KG1 (cell line): ENCODE results near the gene A3GALT2.

Source experiments
- DNase-seq: peaks from one replicate; lab custom pipeline; 2025; lab: John Stamatoyannopoulos, UW

The A3GALT2 gene

DNA sequence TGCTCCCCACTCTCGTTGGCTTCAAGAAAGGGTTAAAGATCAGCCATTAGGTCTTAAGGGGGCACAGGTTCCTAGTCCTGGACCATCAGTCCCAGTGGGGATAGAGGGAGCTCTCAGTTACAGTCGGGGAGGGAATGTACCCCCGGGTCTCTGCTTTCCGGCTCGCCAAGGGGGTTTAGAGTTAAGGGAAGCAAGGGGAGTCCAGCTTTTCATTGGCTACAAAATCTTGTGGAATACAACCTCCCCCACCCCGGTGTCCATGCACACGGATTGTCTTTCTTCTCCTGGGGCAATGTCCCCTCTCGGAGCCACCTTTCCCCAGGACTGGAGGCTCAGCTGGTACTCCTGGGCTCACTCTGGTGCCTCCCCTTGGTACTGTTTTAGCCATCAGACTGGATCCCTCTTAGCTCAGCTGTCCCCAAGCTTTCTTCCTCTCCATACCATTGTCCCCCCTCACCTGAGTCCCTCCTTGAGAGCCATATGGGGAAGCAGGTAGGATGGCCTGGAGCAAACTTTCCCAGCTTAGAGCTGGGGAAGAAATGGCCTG is at the start of gene A3GALT2:
TSS of gene A3GALT2 (minus strand) at position 480 of the 547 bp plus-strand sequence. CDS start at position 480, 0 bp downstream.
- no peak for DNase-seq

DNA sequence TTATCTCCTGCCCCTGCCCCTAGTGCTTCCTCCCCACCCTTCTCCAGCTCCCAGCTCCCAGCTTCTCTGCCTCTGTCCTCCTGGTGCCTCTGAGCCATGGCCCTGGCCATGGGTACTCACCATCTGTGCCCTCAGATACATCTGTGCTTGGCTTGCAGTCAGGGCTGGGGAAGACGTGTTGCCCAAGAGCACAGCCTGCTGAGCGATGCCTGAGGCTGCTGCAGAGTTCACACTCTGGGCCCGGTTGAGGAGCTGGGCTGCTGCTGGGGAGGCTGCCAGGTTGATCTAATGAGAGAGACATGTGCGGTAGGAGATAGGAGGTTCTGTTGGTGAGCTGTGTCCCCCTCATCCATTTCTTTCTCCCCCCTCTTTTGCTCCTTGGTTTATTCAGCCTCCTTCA is 49.4 kb upstream of the A3GALT2 start:
- no peak for DNase-seq

DNA sequence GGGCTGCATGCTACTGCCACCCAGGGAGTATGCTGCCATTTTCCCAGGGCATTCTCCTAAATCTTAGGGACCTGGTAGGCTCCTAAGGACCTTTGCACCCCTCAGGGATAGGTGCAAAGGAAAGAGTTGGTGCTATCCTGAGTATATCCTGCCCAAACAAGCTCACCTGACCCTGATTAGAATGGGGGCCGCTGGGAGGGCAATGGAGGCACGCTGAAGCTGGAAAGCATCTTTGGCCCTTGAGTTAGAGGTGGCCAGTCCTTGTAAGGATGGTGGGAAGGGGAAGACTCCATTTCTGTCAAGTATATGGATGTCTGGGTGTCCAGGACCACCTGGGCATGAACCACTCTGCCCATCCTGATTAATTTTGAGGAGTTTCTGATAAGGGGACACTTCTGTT is 48.9 kb upstream of the A3GALT2 start:
- no peak for DNase-seq

DNA sequence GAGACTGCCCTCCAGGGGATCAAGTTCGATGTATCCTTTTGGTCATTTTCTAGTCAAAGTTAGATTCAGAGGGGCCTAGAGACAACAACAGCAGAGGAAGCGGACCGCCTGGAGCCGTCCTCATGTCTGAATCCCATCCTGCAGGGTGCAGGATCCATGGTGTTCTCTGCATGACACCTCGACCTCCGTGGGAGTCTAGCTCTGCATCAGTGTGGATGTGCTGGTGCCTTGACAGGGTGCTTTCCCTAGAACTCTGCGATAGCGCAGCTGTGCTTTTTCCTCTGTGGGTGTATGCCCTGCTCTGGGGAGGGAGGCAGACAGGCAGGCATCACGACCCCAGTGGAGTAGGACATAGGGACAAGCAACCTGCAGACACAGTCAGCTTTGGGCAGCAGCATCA is 48.2 kb upstream of the A3GALT2 start:
- no peak for DNase-seq

DNA sequence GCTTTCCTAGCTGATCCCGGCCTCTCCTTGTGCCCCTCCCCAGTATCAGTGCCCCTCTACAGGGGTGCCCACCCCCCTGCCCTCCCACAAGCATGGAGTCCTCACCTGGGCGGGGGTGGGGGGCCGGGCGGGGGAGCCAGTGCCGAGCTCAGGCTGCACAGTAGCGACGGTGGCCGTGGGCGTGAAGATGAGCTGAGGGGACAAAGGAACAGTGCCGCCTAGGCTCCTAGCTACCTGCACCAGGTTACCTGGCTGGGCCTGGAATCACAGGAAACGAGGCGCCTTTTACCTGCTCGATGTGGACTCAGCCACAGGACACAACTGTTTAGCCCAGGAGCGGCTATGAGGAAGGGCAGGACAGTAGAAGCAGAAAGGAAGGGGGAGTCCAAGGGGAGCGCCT is 47.5 kb upstream of the A3GALT2 start:
- DNase-seq = no peak

DNA sequence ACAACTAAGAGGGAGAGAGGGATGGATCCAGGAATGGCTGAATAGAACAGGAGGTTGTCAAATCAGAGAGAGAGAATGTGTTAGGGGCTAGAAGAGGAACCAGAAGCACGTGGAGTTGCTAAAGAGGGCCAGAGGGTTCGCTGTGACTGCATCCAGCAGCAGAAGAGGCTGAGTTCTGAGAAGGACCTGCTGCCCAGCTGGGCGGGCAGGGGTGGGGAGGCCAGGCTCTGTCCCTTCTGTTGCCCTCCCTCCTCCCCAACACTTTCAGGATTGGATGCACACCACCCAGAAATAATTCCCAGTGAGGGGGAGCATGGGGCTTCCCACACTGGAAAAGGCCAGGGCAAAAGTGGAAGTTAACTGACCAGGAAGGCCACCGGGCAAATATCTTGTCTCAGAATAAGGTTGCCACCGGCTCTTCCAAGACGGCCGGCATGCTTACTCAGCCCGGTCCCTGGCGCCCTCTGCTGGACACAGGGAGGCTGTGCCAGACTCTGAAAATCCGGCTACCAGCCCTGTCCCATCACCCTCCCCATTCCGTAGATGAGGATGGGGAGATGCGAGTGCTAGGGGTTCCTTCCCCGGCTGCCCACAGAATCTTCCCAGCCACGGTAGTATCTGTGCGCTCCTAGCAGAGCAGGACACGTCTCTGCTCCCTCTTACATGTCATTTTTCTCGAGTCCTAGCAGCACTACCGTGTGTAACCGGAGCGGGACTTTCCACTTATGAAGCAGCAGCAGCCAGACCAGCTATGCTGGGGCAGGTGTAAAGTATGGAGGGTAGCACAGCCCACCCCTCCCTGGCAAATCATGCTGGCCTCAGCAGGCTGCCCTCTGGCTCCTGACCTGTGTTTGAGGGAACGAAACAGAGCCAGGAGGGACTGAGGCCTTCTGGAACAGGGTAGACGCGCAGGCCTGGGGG is 46.8 kb upstream of the A3GALT2 start:
- DNase-seq = peak; percentile 33

DNA sequence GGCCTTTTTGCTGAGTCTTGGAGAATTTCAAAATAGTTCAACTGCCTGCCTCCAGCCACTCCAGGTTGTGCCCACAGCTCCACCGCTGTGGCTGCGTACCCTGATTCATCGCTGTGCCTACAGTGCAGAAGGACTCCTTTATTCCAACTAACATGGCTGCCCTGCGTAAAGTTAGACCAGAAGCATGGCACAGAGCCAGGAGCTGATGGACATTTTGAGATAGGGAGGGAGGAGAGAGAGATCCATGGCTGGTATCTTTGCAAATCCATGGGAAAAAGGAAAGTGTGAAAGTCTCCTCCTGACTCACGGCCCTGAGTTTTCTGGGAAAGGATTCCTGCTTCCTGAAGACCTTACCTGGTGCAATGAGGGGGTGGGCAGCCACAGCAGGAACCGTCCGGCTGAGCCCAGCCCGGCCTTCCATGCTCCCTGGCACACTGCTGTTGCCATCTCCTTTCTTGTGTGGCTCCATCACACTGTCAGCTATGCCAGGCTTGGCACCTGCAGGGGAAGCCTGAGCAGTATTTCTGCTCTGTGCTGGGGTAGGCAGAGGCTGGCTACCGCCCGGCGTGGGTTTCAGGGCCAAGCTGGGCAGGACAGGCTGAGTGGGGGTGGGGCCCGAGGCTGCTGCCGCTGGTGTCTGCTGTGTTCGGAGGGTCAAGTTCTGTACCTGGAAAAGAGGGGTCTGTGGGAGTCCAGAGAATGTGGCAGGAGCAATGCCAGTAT is 46.0 kb upstream of the A3GALT2 start:
- no peak for DNase-seq

DNA sequence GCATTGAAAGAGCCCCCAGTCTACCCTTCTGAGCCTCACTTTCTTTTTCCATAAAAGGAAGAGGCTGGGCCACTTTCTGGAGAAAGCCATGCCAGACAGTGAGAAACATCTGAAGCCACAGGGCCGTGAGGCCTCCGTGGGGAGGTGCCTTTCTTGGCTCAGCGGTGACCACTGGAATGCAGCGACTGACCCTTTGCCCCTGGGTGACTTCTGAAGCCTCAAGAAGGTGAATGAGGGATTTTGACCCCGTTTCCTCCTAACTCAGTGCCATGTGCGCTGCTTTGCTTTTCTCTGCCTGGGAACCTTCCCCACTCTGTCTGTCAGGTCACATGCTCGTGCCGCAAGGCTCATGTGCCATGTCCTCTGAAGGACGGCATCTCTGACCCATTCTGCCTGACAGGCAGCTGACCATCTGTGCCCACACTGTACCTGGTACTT is 44.7 kb upstream of the A3GALT2 start:
- DNase-seq = no peak

DNA sequence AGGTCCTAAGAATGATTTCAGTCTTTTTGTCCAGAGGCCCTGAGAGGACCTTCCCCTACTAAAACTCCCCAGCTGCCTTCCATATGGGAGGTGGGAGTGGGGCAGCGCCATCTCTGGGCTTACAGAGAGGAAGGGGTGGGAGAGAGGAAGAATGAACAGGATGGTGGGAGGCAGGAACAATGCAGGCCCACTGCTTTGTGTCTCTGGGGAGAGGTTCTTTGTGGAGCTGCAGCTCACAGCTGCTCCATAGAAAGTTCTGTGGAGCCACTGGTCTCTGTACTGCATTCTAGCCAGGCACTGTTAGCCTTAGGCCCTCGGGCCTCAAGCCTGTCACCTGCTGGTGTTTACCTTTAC is 43.6 kb upstream of the A3GALT2 start:
- DNase-seq = no peak

DNA sequence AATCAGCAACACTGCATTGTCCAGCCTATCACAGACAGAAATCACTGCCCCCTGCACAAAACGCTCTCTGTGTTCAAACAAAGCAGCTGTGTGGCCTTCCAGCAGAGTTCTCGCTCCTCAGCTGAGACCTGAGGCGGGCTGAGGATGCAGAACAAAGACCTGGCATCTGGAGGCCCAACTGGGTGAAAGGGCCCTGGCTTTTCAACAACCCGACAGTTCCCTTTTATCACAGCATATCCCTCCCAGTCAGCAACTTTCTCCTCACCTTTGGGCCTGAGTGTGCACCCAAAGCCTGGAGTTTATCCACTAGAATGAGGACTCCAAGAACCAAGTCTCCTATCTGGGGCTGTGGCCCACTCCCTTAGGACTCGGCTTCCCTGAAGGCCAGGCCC is 42.6 kb upstream of the A3GALT2 start:
- no peak for DNase-seq

DNA sequence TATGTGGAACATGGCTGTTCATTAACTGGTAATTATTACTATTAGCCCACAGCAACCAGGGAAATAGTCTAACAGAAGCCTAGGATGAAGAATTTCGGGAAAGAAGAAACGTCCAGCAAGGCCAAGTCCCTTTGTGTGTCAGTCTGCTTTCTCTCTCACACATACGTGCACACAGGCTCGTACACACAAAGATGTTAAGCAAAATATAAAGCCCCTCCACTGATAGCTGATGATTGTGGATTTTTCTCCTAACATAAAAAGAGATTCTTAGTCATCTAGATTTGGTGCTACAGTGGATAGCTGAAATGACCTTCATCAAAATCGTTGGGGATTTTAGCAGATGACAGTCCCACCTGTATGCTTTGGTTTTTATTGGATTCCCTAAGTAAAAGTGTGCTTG is 42.1 kb upstream of the A3GALT2 start:
- no peak for DNase-seq

DNA sequence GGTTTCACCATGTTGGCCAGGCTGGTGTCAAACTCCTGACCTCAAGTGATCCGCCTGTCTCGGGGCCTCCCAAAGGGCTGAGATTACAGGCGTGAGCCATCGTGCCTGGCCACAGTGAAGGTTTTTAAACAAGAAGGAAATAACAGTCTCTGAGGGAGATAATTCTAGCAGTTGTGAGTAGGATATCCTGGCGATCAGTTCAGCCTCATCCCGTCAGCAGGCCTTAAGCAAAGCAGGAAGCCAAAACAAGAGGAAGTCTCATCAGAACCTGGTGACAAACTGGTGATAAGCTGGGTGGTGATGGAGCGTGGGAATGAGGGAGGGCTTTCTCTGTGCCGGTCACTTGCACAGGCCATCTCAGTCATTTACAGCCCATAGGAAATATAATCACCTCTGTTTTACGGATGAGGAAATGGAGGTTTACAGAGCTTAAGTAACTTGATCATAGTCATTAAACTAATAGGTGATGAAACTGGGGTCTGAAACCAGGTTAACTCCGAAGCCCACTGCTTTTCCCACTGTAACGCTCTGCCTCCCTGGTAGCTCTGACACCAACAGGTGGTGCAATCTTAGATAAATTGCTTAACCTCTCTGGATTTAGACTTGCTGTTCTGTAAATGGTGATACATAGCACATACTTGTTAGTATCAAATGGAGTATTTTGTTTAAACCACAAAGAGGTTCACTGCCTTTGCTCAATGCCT is 40.8 kb upstream of the A3GALT2 start:
- DNase-seq = no peak

DNA sequence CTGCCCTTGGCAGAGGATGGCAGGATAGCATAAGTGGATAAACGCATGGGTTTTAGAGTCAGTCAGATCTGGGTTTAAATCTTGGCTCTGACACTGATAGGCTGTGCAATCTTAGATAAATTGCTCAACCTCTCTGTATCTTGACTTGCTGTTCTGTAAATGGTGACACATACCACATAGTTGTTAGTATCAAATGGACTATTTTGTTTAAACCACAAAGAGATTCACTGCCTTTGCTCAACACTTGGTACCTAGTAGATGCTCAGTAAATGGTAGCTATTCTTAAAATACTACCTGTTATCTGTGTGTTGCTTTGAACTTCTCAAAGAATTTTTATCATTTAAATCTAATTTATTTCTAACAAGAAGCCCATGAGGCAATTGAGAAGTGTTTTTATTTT is 39.5 kb upstream of the A3GALT2 start:
- no peak for DNase-seq

DNA sequence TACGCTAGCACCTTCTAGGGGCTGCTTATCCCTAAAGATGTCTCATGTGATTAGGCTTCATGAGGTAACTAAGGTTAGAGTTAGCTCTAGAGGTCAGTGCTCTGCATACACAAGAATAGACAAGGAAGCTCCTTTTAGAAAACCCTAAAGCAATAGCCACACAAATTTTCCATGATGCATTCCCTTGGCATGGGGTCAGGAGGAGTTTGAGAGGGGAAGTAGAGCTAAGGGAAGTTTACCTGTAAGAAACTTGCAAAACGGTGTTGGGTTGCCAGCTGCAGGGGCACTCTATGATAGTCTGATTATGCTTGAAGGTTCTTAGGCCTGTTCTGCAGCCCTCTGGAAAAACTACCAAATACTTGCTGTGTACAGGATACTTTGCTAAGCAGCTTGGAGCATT is 39.0 kb upstream of the A3GALT2 start:
- no peak for DNase-seq

DNA sequence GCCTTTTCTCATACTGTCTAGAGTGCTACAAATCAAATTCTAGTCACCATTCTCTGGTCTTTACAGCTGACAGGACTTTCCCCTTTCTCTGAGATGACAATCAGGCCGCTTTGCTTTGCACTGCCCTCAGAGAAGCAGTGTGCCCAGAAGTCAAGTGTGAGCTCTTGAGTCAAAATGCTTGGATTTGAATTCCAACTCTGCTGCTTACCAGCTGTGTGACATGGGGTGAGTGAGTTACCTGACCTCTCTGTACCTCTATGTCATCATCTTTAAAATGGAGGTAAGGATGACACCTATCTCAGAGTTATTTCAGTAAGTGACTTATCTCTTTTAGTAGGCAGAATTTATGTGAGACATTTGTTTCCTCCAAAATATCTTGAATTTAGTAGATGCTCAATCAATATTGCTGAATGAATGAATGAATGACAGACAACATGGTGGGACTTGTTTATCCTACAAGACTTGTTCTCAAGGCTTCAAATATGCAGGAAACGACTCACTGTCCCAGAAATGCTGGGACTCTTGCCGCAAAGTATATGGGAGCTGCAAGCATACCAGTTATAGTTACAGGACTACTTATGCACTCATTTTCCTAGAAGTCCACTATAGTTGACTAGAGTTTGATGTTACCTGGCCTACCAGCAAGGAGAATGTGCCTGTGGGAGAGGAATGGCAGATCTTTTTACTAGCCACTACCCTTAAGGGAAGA is 38.1 kb upstream of the A3GALT2 start:
- no peak for DNase-seq

DNA sequence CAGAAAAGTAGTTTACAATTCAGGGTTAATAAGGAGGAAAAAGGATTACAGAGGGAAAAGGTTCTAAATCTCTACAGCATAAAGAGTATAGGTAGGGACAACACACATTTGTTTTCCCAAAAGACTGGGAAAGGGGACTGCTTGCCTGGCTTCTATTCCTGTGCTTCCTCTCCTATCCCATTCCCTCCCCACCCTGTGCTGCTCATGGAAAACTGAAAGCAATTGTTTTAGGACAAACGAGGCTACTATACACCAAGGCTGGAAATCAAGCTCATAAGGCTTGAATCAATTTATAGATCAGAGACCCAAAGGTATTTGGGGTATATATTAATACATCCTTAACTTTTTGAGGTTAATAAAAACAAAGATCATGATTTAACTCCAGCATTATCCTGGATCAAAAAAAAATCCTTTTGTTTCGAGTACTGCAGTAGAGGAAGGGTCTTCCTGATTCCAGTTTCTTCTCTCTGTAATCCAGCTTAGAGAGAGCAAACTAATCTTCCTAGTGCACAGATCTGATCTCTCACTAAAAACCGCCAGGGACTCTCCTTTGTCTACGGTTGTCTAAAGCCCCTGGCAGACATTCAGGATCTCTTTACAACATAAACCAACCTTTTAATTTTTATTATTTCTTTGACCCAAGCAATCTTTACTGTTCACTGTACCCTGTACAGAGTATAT is 37.4 kb upstream of the A3GALT2 start:
- no peak for DNase-seq

DNA sequence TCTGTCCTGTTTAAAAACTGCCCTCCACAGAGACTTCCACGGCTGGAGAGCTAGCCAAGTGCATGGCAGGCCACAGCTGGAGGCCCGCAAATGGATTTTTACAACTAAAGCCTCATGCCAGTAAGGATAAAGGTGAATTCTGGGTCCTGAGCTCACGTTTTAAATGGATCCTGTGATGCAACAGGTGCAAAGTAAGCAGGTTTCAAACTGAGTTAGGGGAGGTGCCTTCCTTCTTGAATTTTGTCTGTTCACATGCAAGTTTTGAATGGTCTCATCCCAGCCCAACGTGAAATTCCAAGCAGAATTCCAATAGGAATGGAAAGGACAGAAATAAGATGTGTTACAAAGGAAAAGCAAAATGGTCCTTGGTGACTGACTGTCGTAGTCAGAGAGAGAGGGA is 36.2 kb upstream of the A3GALT2 start:
- DNase-seq = no peak

DNA sequence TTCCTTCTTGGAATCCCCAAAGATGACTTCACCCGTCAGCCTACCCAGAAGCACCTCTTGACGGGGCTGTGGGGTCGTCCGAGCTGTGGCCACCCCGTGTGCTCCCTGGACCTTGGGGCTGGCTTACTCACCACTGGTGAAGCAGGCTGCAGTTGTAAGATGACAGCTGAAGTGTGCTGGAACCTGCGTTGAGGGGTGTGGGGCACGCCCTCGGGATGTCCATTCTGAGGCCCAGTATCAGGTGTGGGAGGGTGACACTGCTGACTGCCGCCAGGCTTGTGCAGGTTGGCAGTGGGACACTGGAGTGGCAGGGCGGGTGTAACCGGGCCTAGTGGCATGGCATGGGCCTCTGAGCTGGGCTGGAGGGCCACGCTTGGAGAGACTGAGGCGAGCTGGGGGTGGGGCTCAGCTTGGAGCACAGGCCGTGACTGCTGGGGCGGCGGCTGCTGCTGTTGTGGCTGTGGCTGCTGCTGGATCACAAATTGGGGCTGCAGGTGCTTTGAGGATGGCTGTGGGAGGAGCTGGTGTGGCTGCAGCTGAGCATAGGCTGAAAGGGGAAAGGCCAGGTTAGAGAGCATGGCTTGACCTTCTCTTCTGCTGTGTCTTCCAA is 33.9 kb upstream of the A3GALT2 start:
- DNase-seq = no peak

DNA sequence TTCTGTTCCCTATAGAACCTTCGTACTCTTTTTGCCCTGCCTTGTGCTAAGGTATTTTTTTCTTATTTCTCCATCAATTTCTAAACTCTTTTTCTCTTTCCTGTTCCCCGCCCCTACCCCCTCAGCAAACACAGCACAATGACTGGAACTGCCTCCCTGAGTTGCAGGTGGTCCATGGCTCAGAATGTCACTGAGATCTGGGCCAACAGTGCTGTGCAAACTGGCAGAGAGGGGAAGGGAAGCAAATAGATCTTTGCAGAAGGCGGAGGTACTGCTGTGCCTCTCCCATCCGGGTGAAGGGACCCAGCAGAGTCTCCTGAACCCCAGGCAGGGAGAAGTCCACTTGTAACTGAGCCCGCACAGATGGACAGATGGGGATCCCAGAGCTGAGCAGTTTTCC is 32.6 kb upstream of the A3GALT2 start:
- DNase-seq = no peak

DNA sequence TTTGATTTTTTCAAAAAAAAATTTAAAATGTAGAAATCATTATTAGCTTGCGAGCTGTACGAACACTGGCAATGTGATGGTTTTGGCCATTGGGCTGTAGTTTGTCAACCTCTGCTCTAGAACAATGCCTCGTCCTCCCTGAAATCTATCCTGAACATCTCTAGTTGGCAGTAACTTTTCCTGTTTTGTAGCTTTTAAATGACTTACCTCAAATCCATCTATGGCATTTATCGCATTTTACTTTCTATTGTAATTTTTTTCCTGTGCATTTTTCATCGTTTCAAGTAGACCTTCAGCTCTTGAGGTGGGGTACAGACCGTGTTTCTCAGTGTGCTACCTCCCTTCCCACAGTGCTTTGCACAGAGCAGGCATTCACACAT is 30.4 kb upstream of the A3GALT2 start:
- no peak for DNase-seq
